Measurements from ENCODE around the gene TRIM27.
"Not testable (repeated sequence)": the region's sequence is repeated elsewhere in the genome, so short reads cannot be mapped to it uniquely, and the experiment has no call there.

The TRIM27 gene

DNA sequence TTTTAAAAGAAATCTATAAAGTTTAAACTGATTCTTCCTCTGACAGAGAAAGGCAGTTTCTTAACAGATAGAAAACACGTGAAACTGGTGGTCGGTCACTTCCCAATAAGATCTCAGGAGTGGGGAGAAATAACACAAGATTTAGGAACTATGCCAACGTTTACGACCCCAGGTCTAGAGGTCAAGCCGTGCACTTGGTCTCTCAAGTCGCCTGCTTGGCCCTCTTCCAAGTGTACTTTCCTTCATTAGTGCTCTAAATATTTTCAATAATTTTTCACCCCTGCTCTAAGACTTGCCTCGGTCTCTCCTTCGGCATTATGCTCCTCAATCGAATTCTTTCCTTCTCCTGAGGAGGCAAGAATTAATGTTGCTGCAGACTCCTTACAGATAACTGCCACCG is 61.7 kb downstream of the TRIM27 start:
- no peak for DNase-seq

DNA sequence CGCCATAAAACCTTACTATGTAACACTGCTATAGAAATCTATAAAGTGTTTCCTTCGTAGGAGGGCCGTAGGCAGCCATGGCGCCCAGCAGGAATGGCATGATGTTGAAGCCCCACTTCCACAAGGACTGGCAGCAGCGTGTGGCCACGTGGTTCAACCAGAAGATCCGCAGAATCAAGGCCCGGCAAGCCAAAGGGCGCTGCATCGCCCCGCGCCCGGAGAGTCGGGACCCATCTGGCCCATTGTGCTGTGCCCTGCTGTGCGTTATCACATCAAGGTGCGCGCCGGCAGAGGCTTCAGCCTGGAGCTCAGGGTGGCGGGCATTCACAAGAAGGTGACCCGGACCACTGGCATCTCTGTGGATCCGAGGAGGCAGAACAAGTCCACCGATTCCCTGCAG is 62.4 kb downstream of the TRIM27 start:
- DNase-seq, result no peak

DNA sequence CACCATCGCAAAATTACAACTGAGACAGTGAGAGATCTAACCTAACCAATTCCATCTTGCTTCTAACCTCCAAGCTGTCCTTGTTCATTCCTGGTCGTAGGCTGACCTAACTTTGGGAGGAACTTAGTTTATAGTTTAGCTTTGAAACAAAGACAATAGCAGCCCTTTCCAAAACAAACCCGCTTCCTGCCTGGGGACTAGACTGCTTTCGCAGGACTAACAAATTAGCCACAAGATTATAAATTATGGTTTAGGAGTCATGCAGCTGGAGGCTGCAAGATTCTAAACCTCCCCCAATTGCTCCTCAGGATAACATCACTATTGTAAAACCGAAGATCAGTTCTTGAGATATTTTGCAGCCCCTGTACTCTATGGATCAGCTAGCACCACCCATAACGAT is 63.2 kb downstream of the TRIM27 start:
- DNase-seq, result no peak

DNA sequence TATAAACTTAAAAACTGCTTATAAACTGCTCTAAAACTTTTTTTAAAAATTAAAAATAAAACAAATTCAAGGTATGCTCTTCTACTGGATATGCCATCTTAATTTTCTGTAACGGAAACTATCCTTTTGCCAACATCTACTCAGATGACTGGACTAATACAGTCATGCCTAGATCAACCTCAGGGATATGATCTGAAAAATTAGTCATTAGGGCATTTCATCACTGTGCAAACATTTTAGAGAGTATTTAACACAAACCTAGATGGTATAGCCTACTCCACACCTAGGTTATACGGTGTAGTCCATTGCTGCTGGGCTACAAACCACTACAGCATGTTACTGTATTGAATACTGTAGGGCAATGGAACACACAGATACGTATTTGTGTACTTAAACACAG is 64.8 kb downstream of the TRIM27 start:
- DNase-seq, result no peak

- no peak for DNase-seq
Observed at GRCh38 chr6:28856620-28857005, 67.2 kb downstream of the TRIM27 start.

- not testable (repeated sequence) for DNase-seq
Observed at GRCh38 chr6:28854405-28854804, 69.4 kb downstream of the TRIM27 start.

All from midbrain (tissue), 1 donor.